GM21786 (cell line): ENCODE results near the gene TNS2.
A peak's percentile ranks its signal among the peaks of the same experiment; 100 is the strongest.

Source experiments
- ATAC-seq: cut with Tn5 transposase; IDR thresholded peaks from one replicate; pipeline ENCODE4 v1.9.1; 2021; ENCODE audit not compliant: unreplicated experiment

Gene TNS2

DNA sequence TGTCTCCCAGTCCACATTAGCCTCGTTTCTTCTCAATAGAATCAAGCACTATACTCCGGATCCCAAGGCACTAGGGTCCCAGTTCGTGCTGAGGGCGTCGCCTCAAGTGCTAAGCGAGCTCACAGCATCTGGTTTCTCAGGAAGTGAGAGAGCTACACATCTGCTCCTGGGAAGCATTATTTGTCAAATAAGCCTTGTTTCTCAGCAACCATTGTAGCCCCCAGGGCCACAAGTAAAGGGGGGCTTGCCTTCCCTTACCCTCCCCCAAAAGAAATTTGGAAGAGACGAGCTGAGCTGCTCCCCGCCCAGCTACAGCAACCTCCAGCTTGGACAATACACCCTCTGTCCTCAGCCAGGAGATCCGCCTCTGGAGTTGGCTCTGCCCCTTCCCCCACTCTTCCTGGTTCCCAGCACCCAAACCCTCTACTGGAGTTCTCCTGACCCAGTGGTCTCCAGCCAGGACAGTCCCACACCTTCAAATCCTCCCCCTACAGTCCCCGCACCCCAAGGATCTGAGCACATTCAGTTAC, 5.7 kb upstream of the TNS2 start:
- ATAC-seq, result no peak

- no peak for ATAC-seq
Observed at GRCh38 chr12:53044896-53045695, 4.8 kb upstream of the TNS2 start.

GRCh38 chr12:53045696-53046045, 4.2 kb upstream of the TNS2 start:
- no peak for ATAC-seq

DNA sequence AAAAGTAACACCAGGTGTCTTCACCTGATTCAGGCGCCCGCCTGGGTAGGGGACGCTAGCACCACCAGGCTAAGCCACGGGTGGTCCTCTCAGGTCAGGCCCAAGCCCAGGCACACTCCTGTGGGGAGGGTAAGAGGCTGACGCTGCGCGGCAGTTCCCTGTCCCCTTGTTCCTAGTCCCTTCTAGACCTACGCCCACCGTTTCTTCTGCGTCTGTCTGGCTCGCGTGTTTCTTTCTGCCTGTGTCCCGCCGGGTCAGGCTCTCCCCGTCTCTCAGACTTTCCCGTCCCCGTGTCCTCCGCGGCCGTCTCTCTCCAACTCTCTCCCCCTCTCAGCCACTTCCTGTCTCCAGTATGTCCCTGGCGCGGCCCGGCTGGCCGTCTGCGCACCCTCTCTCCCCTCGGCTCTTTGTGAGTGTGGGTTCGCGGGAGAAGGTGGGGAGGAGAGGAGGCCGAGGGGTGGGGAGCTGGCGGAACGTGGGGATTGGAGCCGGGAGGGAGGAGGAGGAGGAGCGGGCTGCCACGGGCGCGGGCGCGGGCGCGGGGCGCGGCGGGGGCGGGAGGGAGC, 3.1 kb upstream of the TNS2 start:
- ATAC-seq, result peak; percentile 45

GRCh38 chr12:53047221-53048032, 2.4 kb upstream of the TNS2 start:
- peak; percentile 80 for ATAC-seq

DNA sequence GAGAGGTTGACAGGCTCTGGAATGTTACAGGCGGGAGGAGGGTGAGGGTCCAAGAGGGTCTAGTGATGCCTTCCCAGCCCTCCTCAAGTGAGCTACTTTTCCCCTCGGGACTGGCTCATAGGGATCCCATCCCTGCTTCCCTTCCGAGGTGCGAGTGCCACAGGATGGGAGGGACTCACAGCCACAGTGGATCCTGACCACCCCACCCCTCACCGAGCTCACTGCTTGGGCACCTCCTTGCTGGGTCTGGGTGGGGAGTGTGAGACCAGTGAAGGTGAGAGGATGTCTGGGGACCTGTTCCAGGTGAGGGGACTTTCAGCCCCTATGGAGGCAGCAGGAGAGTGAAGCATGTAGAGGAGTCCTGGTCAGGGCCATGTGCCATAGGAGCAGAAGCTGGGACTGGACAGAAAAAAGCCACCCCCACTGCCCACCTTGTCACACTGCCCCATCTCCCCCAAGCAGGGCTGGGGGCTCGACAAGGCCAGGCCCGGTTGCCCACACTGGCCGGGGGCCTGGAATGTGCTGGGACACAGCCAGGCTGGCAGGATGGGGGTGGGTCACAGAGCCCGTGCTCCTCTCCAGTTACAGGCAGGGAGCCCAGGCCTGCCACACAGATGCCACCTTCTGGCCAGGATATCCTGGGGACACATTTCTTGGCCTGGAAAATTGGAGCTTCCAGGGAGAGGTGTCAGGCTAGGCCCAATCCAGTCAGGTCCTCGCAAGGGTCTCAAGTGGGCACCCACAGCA, 1.7 kb upstream of the TNS2 start:
- no peak for ATAC-seq

DNA sequence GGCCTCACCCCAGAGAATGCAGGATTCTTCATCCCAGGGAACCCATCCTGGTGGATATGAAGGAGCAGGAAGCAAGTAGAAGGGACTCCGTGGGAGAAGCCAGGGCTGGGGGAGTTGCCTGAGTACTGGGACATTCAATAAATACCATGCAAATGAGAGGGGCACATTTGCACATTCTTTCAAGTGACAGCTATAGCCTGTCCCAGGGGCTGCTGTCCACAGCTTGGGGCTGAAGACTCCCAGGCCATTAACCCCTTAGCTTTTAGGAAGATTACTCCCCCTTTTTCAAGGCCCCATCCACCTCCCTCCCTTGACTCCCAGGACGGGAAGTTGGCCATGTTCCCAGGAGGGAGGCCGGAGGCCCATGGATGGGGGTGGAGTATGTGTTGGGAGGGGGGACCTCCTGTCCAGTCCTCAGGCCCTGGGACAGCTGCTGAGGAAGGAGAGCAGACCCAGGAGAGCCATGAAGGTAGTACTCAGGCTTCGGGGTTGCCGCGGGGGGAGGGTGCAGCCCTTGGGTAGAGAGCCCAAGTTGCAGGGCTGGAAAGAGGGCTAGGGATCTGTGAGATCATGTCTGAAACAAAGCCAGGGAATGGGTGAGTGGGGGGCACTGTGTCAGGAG, 974 bp upstream of the TNS2 start:
- ATAC-seq, result no peak

DNA sequence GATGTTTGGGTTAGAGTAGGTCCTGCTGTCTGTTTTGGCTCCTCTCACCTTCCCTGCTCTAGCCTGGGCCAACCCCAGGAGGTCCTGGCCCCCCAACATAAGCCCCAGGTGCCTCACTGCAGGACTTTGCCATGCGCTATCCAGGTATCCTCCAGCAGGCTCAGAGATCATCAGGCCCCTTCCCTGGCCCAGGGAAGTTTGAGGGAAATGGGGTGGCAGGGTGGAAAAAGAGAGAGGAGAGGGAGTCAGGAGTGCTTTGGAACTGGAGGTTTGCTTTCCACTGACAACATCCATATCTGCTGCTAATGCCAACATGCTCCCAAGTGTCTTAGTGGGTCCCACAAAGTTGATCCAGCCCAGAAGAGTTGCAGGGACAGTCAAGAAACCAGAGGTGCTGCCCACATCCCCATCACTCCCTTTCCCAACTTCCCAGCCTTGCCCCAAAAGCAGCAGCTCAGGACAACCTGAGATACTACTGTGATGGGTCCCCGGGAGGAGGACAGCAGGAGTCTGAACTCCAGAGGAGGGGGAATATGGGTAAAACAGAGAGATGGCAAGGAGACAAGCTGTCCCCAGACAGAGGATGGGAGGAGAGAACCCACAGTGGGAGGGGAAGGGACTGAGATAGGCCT, 677 bp downstream of the TNS2 start:
- no peak for ATAC-seq

GRCh38 chr12:53051058-53051880, 1.4 kb downstream of the TNS2 start:
- no peak for ATAC-seq

- ATAC-seq, result no peak
Observed at GRCh38 chr12:53051881-53052412, 2.1 kb downstream of the TNS2 start.

GRCh38 chr12:53052419-53053217, 2.8 kb downstream of the TNS2 start:
- ATAC-seq, result no peak

GRCh38 chr12:53053218-53054111, 3.6 kb downstream of the TNS2 start:
- no peak for ATAC-seq

DNA sequence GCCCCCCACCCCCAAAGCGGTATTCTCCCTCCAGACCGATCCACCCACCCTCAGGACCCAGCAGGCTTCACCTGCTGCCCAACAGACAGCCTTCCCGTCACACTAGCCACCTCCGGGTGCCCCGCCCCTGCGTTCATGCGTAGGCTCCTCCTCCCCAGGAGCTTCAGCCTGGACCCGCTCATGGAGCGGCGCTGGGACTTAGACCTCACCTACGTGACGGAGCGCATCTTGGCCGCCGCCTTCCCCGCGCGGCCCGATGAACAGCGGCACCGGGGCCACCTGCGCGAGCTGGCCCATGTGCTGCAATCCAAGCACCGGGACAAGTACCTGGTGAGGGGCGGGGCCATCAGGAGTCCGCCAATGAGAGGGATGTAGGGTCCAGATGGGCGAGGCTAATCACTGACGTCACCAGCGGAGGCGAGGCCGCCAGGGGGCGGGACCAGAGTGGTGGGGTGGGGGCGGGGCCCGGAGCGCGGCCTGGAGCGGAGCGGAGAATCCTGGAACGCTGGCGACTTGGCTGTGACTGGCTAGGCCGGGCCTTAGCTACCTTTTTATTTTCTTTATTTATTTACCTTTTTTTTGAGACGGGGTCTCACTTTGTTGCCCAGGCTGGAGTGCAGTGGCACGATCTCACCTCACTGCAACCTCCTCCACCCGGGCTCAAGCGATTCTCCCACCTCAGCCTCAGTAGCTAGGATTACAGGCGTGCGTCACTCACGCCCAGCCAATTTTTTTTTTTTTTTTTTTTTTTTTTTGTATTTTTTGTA, 4.4 kb downstream of the TNS2 start:
- ATAC-seq, result peak; percentile 91

DNA sequence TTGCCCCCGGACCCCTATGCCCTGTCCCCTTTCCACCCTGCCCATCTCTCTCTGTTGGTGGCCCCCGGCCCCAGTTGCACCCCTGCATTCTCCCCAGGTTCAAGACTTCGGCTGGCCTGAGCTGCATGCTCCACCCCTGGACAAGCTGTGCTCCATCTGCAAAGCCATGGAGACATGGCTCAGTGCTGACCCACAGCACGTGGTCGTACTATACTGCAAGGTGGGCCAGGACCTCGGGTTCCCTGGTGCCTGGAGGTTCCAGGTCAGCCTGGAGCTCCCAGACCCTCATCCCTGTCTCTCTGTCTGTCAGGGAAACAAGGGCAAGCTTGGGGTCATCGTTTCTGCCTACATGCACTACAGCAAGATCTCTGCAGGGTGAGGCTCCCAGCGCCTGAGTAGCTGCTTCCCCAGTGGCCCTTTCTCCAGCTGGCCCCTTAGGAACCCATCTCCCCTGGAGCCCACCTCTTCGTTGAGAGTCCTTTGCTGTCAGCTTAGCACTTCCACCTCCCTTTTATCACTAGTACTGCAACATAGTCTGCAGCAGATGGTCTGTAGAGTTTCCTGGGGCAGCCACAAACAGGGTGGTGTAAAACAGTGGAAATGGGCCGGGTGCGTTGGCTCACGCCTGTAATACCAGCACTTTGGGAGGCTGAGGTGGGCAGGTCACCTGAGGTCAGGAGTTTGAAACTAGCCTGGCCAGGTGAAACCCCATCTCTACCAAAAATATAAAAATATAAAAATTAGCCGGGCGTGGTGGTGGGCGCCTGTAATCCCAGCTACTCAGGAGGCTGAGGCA, 5.8 kb downstream of the TNS2 start:
- ATAC-seq, result no peak

DNA sequence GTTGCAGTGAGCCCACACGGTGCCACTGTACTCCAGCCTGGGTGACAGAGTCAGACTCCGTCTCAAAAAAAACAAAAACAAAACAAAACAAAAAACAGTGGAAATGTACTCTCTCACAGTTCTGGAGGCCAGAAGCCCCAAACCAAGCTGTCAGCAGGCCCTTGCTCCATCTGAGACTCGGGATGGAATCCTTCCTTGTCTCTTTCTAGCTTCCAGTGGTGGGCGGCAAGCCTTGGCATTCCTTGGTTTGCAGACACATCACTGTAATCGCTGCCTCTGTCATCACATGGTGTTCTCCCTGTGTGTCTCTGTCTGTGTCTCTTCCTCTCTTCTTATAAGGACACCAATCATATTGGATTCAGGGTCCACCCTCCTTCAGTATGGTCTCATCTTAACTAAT, 6.4 kb downstream of the TNS2 start:
- ATAC-seq, result no peak

GRCh38 chr12:53056901-53057300, 7.0 kb downstream of the TNS2 start:
- ATAC-seq, result no peak
